ENCODE measurements around the gene HS3ST4.

Gene HS3ST4

DNA sequence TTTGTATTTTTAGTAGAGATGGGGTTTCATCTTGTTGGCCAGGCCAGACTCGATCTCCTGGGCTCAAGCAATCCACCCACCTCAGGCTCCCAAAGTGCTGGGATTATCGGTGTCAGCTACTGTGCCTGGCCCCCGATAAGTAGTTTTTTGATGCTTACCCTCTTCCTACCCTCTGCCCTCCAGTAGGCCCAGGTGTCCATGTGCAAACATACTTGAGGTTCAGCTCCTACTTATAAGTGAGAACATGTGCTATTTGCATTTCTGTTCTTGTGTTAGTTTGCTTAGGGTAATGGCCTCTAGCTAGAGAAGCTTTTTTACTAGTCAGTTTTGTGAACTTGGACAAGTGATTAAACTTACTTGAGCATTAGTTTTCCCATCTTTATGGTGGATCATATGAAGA is 136.8 kb downstream of the HS3ST4 start:
- no peak for DNase-seq

DNA sequence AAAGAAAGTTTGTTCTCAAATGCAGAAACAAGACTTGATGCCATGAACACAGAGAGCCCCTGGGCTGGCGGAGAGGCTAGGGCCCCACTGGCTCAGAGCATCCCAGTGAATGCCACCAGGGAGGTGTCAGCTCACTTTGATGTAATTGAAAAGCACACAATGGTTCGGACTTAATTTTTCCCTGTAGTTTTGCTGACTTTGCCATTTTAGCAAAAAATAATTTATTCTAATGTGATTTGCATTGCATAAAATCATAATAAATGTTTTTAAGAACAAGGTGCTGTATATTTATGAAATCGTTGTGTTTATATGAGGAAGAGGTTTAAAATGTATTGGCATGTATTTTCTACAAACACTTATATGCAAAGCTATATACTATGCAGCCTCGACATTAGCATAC is 140.5 kb downstream of the HS3ST4 start:
- no peak for DNase-seq

DNA sequence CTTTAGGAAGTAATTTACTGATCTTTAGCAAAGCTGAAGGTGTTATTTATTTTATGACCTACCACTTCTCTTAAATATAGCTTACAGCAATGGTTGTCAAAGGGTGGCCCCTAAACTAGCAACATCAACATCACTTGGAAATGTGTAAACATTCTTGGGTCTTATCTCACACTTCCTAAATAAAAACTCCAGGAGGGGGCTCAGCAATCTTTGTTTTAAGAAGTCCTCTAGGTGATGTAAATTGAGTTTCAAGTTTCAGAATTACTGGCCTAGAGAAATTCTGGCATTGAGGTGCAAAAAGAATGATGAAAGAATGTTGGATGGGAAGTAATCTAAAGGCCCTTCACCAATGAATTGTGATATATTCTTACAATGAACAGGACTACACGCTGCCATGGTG is 142.3 kb downstream of the HS3ST4 start:
- no peak for DNase-seq

DNA sequence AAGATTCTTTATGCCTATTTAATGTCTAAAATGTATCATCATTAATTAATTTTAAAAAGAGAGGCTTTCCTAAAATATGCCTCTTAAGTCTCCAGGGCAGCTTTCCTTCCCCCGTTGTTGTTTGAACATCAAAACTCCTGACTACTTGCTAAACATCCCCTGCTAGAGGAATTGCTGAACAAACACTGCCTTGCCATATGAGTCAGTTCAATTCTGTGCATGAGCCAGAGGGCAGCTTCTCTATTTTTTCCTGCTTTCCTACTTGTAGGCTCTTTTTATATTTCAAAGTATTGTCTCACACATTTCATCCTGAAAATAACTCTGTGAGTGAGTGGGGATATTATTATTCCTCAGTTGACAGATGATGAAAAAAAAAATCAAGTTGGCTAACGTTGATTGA is 143.4 kb downstream of the HS3ST4 start:
- DNase-seq: no peak

DNA sequence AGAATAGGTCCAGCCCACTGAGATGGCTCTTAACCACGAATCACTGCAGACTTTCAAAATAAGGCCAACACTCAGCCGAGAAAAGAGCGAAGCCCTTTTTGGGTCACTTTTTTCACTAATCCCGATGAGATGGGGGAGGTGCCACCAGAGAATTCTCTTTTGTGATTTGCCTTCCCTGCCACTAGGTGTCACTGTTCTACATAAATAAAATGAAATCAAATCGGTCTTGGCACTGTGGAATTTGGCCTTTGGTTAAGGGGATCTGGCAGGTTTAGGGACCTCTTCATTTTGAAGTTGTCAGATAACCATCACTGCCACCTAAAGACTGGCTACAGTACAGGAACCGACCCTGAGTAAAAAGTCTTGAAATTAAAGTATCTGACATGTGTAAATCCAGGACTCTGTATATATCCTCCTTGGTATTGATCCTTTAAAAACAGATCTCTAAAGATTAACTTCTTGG is 147.0 kb downstream of the HS3ST4 start:
- DNase-seq: peak; percentile 2

DNA sequence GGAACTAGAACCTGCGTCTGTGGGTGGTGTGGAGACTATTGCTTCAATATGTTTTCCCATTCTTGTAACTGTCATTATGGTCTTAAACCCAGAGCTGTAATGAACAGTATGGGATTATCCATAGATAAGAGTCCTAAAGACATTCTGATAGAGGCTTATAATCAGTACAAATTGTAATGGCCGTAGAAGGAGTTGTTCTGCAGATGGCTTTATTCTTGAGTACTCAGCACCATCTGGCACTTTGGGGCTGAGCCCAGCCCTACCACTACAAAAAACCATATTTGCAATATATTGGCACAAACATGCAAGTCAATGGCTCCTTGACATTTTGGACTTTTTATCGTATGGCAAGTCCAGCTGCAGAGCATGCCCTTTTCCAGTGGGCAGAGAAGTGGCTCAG is 150.0 kb downstream of the HS3ST4 start:
- no peak for DNase-seq

DNA sequence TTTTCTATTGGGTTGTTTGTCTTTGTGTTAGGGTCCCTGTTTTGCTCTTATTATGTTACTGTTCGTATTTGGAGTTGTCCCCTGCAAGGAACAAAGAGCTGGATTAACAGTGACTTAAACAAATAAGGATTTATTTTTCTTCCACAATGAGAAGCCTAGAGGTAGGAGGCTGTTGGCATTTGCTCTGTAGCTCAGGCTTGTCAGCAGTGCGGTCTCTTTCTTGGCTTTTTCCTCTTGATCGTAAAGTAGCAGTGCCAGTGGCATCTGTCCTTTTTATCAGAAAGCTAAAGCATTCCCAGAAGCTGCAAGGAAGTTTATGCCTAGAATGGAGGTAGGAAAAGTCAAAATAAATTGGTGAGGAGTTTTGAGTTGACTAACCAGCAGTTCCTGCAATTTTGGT is 154.1 kb downstream of the HS3ST4 start:
- no peak for DNase-seq

DNA sequence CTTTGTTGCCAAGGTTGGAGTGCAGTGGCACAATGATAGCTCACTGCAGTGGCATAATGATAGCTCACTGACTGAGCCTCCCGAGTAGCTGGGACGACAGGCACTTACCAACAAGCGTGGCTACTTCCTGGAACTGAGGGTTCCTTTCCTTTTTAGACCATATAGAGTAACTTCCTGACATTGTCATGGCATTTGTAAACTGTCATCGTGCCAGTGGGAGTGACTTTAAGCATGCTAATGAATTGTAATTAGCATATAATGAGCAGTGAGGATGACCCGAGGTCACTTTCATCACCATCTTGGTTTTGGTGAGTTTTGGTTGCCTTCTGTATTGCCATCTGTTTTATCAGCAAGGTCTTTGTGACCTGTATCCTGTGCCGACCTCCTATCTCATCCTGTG is 162.4 kb downstream of the HS3ST4 start:
- no peak for DNase-seq

DNA sequence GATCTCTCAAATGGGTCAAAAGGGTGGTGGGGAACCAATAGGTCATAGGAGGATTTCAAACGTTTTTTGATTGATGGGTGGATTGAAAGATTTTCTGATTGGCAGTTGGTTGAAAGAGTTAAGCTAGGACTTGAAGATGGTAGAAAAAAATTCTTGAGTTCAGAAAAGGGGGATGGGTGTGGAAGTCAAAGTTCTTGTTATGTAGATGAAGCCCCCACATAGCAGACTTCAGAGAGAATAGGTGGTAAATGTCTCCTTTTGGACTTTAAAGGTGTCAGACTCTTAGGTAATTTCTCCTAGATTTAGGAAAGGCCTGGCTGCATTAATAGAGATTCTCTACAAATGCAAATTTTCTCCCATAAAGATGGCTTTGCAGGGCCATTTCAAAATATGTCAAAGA is 163.3 kb downstream of the HS3ST4 start:
- DNase-seq: no peak

DNA sequence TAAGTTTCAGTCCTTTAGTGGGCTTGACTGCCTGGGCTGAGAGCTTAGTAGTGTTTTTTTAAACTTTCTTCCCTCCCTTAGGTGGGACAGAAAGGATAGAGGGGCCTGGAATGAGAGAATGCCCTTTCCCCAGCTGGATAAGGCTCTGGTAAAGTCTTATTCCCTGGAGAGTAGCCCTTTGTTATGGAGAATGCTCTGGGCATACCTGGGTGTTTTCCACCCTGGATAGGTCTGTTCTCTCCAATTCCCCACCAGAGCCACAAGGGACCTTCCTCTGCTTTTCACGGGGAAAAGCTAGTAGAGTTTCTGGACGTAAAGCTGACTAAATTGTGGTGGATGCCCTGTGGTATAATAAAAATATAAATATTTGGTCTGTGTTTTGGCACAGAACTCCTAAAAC is 164.1 kb downstream of the HS3ST4 start:
- DNase-seq: no peak

DNA sequence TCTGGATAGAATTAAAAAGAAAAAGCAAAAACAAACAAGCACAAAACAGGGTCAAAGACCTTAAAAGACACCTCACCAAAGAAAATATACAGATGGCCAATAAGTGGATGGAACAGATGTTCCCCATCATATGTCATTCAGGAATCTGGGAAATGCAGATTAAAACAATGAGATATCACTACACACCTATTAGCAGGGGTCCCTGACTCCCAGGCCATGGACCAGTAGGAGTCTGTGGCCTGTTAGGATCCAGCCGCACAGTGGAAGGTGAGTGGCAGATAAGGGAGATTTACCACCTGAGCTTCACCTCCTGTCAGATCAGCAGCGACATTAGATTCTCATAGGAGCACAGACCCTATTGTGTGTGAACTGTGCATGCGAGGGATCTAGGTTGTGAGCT is 167.9 kb downstream of the HS3ST4 start:
- no peak for DNase-seq

DNA sequence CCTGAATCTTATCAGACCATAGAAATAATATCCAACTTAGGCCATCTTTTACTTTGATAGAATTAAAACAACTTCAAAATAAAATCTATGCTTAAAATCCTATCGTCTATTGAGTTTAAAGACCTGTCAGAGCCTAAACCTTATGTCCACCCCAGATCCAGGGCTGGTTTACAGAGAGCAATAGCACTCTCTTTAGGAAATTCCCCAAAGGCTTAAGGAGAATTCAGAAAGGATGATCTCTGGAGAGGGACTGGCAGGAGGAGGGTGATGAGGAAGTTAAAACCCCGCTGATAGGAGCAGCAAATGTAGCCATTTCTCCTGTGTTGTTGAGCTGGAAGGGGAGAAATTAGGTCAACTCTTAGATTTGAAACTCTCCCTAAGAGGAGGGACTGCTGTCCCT is 175.3 kb downstream of the HS3ST4 start:
- no peak for DNase-seq

DNA sequence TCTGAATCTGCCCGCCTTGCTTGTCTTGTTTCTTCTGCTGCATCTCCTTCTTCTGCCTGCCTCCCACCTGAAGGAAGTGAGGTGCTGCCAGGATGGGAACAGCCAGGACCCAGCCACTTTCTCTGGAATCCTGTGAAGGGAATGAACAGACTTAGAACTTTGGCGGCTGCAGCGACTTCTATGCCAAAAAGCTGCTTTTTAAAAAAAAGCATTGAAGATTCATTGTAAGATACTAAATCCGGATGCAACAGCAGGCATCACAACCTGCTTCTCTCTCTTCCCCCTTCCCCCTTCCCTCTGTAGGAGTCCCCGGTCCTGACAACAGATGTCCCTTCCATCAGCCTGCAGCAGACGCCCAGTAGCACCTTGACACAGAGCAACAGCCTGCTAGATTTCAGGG is 176.3 kb downstream of the HS3ST4 start:
- DNase-seq: no peak

DNA sequence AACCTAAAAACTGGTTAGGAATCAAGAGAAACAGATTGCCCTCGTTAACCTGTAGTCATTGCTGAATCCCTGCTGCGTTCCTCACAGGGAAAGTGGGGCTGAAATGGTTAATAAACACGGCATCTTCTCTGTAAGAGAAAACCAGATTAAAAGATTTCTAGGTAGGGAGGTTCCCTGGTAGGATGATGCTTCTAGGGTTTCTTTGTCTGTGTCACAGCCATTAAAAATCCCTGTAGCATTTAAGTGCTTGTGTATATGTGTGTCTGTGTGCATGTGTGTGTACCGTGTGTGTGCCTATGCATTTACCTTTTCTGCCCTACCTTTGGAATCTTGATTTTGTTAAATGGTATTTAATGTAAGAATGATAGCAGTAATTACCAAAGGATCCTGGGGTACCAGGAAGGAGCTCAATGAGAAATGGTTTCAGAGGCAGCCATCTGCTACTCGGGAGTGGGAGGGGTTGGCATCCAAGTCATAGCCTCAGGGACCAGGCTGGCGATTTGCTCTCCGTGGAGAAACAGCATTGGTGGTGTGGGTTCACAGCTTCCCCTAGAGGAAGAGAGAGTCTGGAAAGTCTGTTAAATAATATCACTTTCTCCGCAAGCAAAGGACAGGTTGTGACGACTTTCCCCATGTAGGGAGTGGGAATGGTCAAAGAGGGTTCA is 177.1 kb downstream of the HS3ST4 start:
- DNase-seq: no peak

DNA sequence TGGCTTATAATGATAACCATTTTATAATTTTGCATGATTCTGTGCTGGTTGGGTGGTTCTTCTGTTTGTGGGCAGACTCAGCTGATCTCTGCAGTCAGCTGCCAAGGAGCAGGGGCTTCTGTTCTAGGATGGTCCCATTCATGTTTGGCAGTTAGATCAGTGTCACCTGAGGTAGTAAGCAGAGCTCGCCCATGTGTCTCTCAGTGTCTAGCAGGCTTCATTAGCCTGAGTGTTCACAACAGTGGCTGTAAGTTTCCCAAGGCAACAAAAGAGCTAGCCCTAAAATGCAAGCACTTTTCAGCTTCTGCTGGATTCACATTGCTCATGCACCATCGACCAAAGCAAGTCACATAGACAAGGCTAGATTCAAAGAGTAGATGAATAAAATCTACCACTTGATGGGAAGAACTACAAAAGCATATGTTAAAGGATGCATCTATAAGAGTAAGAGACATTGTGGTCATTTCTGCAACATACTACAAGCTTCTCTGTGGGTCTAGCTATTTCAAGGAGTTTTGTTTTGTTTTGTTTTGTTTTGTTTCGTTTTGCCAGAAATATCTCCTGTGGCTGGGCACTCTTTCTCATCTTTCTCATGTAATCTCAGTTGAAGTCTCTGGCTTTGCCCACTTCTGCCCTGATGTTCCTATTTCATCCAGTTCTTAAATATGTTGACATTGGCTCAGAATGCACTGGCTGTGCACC is 180.8 kb downstream of the HS3ST4 start:
- no peak for DNase-seq

DNA sequence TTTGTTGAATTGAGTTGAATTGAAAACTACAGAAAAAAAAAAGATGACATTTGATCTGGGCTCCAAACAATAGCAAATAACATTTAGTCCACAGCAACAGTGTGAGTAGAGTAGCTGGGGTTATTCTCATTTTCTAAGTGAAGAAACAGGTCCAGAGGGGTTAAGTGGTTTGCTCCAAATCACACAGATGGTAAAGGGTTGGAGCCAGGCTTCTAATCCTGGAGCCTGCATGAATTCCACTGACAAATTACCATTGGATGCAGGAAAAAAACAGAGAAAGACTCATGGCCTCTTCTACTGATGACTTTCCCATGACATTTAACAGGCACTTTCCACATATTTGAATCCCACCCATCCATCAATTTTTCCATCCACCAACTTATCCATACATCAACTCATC is 182.4 kb downstream of the HS3ST4 start:
- no peak for DNase-seq

DNA sequence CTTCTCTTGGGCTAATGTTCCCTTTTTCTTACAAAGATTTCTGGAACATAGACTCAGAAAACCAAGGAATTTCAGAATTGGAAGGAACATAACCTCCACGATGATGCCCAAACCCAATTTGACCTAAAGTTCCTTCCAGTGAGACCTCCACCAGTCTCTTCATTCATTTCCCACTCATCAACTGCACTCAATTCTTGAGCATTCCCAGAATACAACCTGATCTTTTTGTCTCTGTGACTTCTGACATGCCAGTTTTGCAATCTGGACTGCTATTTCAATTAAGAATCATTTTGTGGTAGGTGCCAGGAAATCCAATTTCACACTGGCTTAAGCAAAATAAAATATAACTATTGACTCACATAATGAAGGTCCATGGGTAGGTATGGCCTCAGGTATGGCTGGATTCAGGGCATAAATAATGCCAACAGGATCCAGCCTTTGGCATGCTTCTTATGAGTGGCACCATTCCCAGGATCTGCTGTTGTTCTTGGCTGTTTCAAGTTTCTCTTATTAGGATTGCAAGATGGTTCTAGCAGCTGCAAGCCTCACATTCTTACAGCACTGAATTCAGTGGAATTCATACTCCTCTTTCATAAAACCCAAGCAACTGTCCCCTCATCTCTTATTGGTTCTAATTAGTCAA is 184.3 kb downstream of the HS3ST4 start:
- DNase-seq: no peak

DNA sequence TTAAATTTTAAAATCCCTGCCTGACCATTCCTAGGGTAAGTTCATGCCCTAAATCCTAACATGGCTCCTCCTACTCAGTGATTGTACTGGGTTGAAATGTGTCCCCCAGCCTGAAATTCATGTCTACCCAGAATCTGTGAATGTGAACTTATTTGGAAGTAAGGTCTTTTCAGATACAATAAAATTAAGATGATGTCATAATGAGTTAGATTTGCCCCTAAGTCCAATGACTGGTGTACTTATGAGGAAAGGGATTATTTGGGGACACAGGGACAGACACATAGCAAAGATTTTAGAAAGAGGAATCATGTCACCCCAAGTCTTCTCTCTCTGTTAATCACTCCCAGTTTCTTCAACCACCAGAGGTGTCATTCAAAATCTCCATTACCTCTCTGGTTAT is 185.3 kb downstream of the HS3ST4 start:
- DNase-seq: no peak

DNA sequence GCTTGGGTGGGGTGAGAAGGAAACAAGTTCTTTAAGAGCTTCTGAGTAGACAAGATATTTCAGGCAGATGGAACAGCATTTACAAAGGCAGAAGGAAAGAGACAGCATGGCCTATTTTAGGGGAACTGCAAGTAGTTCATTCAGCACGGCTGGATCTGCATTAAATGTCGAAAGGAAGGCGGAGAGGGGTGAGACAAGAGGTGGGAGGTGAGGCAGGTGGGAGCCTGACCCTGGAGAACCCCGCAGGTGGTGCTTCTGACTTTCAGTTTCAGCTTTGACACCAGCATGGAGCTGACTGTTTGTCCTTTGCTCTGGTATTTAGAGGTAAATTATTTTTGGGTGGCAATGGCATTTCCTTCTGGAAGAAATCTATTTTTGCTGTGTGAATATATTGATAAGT is 194.8 kb downstream of the HS3ST4 start:
- DNase-seq: no peak

DNA sequence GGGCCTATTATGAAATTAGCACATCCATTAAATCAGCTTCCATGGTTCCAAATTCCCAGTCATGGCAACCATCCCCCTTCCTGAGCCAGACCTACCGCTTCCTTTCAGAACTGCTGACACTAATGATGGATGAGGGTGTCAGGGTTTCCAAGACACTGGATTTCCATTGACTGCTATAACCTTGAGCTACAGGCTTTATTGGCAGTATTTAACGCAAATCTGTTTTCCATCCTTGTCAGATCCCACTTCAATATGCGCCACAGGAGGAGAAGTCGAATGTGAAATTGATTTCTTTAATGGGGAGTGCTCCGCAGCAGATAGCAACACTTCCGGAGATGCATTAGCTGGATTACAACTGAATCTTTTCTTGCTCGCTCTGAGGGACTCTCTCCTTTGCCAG is 197.1 kb downstream of the HS3ST4 start:
- DNase-seq: no peak

DNA sequence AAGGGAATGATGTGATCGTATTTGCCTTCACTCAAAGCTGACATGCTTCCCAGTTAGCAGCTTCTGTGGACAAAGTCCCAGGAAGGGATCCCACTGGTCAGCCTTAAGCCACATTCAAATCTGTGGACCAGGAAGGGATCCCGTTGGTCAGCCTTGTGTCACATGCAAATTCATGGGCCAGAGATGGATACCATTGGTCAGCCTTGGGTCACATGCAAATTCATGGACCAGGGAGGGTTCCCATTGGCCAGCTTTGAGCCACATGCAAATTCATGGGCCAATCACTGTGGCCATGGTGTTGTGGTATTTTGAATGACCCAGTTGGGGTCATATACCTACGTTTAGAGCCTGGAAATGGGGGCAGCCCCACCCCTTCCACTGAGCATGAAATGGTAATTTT is 201.6 kb downstream of the HS3ST4 start:
- no peak for DNase-seq

DNA sequence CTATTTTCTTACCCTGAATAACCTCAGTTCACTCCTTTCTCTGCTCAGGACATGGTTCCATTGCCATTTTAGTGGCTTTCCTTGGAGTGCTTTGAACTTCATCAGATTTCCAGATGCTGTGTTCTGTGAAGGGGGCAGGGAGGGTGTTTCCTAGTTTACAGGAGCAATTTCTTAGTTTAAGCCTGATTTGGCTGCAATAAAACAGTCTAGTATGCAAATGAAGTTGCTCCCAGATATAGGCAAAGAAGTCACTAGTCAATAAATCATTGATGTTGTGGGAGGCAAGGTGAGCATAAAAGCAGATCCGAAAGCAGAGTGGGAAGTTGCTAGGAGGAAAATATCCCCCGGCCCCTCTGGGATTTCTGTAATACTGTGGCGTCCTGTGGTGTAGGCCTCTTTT is 202.3 kb downstream of the HS3ST4 start:
- DNase-seq: no peak

DNA sequence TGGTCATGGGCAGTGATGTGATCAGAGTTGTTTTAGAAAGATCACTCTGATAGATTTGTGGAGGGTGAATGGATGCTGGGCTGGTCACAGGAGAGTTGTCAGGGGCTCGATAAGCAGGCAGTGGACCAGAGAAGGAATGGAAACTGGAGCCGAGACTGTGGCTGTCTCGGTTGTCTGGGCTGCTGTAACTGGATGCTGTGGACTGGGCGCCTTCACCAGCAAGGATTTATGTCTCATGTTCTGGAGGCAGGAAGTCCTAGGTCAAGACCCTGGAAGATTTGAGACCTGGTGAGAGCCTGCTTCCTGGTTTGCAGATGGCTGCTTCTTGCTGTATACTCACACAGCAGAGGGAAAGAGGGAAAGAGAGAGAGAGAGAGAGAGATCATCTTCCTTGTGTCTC is 203.6 kb downstream of the HS3ST4 start:
- no peak for DNase-seq

DNA sequence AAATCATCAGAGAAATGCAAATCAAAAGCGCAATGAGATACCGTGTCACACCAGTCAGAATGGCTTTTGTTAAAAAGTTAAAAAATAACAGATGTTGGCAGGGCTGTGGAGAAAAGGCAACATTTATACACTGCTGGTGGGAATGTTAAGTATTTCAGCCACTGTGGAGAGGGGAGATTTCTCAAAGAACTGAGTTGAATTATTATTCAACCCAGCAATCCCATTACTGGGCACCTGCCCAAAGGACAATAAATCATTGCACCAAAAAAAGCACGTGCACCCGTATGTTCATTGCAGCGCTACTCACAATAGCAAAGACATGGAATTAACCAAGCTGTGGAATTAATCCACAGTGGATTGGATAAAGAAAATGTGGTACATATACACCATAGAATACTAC is 204.7 kb downstream of the HS3ST4 start:
- DNase-seq: no peak

DNA sequence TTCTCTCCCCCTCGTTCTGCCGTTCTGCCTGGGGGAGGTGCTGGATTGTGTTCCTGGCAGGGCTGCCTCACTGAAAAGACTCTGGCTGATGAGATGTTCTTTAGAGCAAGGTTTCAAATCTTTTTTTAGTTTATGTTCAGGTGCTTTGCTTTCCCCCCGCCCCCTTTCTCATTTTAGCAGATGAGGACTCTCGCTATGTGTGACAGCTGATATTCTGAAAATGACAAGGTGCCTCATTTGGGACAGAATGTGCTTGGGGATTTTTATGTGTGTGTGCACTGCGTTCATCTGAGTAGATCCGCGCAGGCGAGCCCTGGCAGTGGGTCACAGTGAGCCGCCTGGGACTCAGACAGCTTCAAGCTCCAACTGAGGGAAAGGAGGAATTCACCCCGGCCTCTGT is 205.9 kb downstream of the HS3ST4 start:
- DNase-seq: no peak

All from amniotic stem cell (primary cell).